IMR-90 (cell line): ENCODE data around the gene IL11. TPM values are rescaled to one million over a fixed set of nuclear protein-coding genes. Genes with fewer than 3 reads are reported as not detected.

Experiments used
- ATAC-seq: fragments of 200-7000 bp; cut with Tn5 transposase; 2 replicates; pipeline ENCODE4 v1.9.1; 2020; ENCODE audit warnings: low read depth, mild to moderate bottlenecking, moderate library complexity
- BruUV-seq: library from RNA; stranded (reverse); fragments of 400-500 nt; replicated peaks from 2 replicates; lab custom pipeline; 2021; lab: Mats Ljungman, UMichigan
- CTCF ChIA-PET: fragments of 300-600 bp; formaldehyde crosslinking; extraction: SDS; loops from one replicate; lab custom pipeline; 2021; ENCODE audit warnings: antibody characterized with exemption; lab: Yijun Ruan, JAX
- POLR2A ChIA-PET: fragments of 300-600 bp; sonication (Branson Sonifier 250); formaldehyde crosslinking; loops from one replicate; lab custom pipeline; 2022; ENCODE audit warnings: antibody characterized with exemption; ENCODE audit not compliant: unreplicated experiment; lab: Charles Lee
- DNase-seq: peaks from one replicate; pipeline ENCODE4 v3.0.0; 2013
- H2AFZ ChIP-seq: replicated peaks from 2 replicates; pipeline ENCODE3; 2013; ENCODE audit warnings: low read length, mild to moderate bottlenecking; ENCODE audit not compliant: poor library complexity
- H2AK5ac ChIP-seq: 2 replicates; pipeline ENCODE4 v1.6.1; 2013; ENCODE audit warnings: low read depth, low read length, inconsistent platforms
- H2AK9ac ChIP-seq: replicated peaks from 2 replicates; pipeline ENCODE3; 2013; ENCODE audit warnings: mild to moderate bottlenecking, low read depth, low read length, moderate library complexity; ENCODE audit not compliant: poor library complexity
- H2BK120ac ChIP-seq: 2 replicates; pipeline ENCODE4 v1.6.1; 2013; ENCODE audit warnings: low read depth, low read length, inconsistent platforms
- H2BK15ac ChIP-seq: 3 replicates; pipeline ENCODE4 v1.6.1; 2013; ENCODE audit warnings: low read depth, low read length, inconsistent platforms
- H2BK20ac ChIP-seq: 2 replicates; pipeline ENCODE4 v1.6.1; 2013; ENCODE audit warnings: low read depth, mild to moderate bottlenecking, inconsistent platforms, low read length, moderate library complexity
- H2BK5ac ChIP-seq: 2 replicates; pipeline ENCODE4 v1.6.1; 2013; ENCODE audit warnings: mild to moderate bottlenecking, low read depth, low read length, inconsistent platforms; ENCODE audit not compliant: poor library complexity, severe bottlenecking
- H3K14ac ChIP-seq: replicated peaks from 2 replicates; pipeline ENCODE4 v1.6.1; 2013; ENCODE audit warnings: low read depth, low read length, inconsistent platforms
- H3K18ac ChIP-seq: 2 replicates; pipeline ENCODE4 v1.6.1; 2013; ENCODE audit warnings: low read depth, low read length, control low read depth
- H3K23ac ChIP-seq: 2 replicates; pipeline ENCODE4 v1.6.1; 2013; ENCODE audit warnings: low read depth, low read length, inconsistent platforms
- H3K27ac ChIP-seq: 2 replicates; pipeline ENCODE4 v1.5.1; 2013; ENCODE audit warnings: mild to moderate bottlenecking, control low read depth, low read length; ENCODE audit not compliant: insufficient read depth
- H3K27me3 ChIP-seq: 2 replicates; pipeline ENCODE4 v1.6.1; 2013; ENCODE audit warnings: low read length; ENCODE audit not compliant: control insufficient read depth, insufficient read depth
- H3K36me3 ChIP-seq: 2 replicates; pipeline ENCODE4 v1.6.1; 2013; ENCODE audit warnings: low read length, mixed read lengths; ENCODE audit not compliant: control insufficient read depth, insufficient read depth
- H3K4ac ChIP-seq: 2 replicates; pipeline ENCODE4 v1.6.1; 2013; ENCODE audit warnings: low read depth, low read length, inconsistent platforms
- H3K4me1 ChIP-seq: 2 replicates; pipeline ENCODE4 v1.6.1; 2013; ENCODE audit warnings: low read length, mixed read lengths; ENCODE audit not compliant: control insufficient read depth, insufficient read depth
- H3K4me2 ChIP-seq: 2 replicates; pipeline ENCODE4 v1.6.1; 2013; ENCODE audit warnings: low read depth, mild to moderate bottlenecking, control low read depth, low read length, moderate library complexity
- H3K4me3 ChIP-seq: 2 replicates; pipeline ENCODE4 v1.5.1; 2013; ENCODE audit warnings: low read depth, mild to moderate bottlenecking, control low read depth, low read length, moderate library complexity; ENCODE audit not compliant: insufficient read depth
- H3K56ac ChIP-seq: 2 replicates; pipeline ENCODE4 v1.6.1; 2013; ENCODE audit warnings: low read length, inconsistent platforms; ENCODE audit not compliant: insufficient read depth; ENCODE audit errors: extremely low read depth
- H3K79me1 ChIP-seq, 2 experiments: 2 replicates each; pipeline ENCODE4 v1.6.1; 2013; ENCODE audit warnings: low read length in 2 of 2, inconsistent platforms in 1 of 2, low read depth in 1 of 2
- H3K9ac ChIP-seq: 2 replicates; pipeline ENCODE4 v1.6.1; 2013; ENCODE audit warnings: low read depth, low read length, control low read depth
- H3K9me1 ChIP-seq: 2 replicates; pipeline ENCODE4 v1.6.1; 2013; ENCODE audit warnings: low read length, inconsistent platforms; ENCODE audit not compliant: insufficient read depth
- H3K9me3 ChIP-seq: 2 replicates; pipeline ENCODE4 v1.6.1; 2013; ENCODE audit warnings: low read length; ENCODE audit not compliant: control insufficient read depth, insufficient read depth
- H4K20me1 ChIP-seq: 2 replicates; pipeline ENCODE4 v1.6.1; 2013; ENCODE audit warnings: low read length, inconsistent platforms; ENCODE audit not compliant: insufficient read depth
- H4K5ac ChIP-seq: 2 replicates; pipeline ENCODE4 v1.6.1; 2013; ENCODE audit warnings: mild to moderate bottlenecking, low read depth, low read length, control low read depth
- H4K8ac ChIP-seq, 2 experiments: 2 replicates each; pipeline ENCODE4 v1.6.1; 2013; ENCODE audit warnings: low read depth in 2 of 2, low read length in 2 of 2, control low read depth in 1 of 2, inconsistent platforms in 1 of 2
- H4K91ac ChIP-seq: 2 replicates; pipeline ENCODE4 v1.6.1; 2013; ENCODE audit warnings: low read depth, low read length, inconsistent platforms; ENCODE audit not compliant: insufficient read depth
- BHLHE40 ChIP-seq: fragments of 150-350 bp; IDR thresholded peaks from 2 replicates; pipeline ENCODE4 v1.6.1; 2016; ENCODE audit warnings: mild to moderate bottlenecking, low read depth, low read length
- CEBPB ChIP-seq: IDR thresholded peaks from 2 replicates; pipeline ENCODE4 v1.6.1; 2012; ENCODE audit warnings: low read depth, low read length, improper control_type of control experiment
- CHD1 ChIP-seq: IDR thresholded peaks from 2 replicates; pipeline ENCODE4 v1.6.1; 2012; ENCODE audit warnings: low read depth, low read length, improper control_type of control experiment
- CTCF ChIP-seq: conservative IDR thresholded peaks from 2 replicates; pipeline ENCODE4 v1.5.1; 2012; ENCODE audit warnings: mild to moderate bottlenecking, low read depth, low read length, improper control_type of control experiment
- ELK1 ChIP-seq: fragments of 150-350 bp; IDR thresholded peaks from 2 replicates; pipeline ENCODE4 v1.6.1; 2016; ENCODE audit warnings: low read depth, mild to moderate bottlenecking, low read length, moderate library complexity, borderline replicate concordance
- FOS ChIP-seq: fragments of 150-350 bp; IDR thresholded peaks from 2 replicates; pipeline ENCODE4 v1.6.1; 2016; ENCODE audit warnings: low read depth, low read length
- MAFK ChIP-seq: IDR thresholded peaks from 2 replicates; pipeline ENCODE4 v1.6.1; 2012; ENCODE audit warnings: low read depth, low read length, improper control_type of control experiment
- MAZ ChIP-seq: IDR thresholded peaks from 2 replicates; pipeline ENCODE4 v1.6.1; 2012; ENCODE audit warnings: low read depth, mild to moderate bottlenecking, low read length, improper control_type of control experiment, moderate library complexity, borderline replicate concordance
- MXI1 ChIP-seq: IDR thresholded peaks from 2 replicates; pipeline ENCODE4 v1.6.1; 2012; ENCODE audit warnings: low read depth, mild to moderate bottlenecking, low read length, moderate library complexity, borderline replicate concordance
- NFE2L2 ChIP-seq: fragments of 150-350 bp; IDR thresholded peaks from 2 replicates; pipeline ENCODE4 v1.6.1; 2016; ENCODE audit warnings: low read depth, mild to moderate bottlenecking, low read length
- RFX5 ChIP-seq: IDR thresholded peaks from 2 replicates; pipeline ENCODE4 v1.8.0; 2012; ENCODE audit warnings: low read depth, mild to moderate bottlenecking, low read length, moderate library complexity
- SMC3 ChIP-seq: fragments of 150-350 bp; IDR thresholded peaks from 2 replicates; pipeline ENCODE4 v1.6.1; 2016; ENCODE audit warnings: low read depth, mild to moderate bottlenecking, antibody characterized with exemption, low read length, moderate library complexity
- USF2 ChIP-seq: fragments of 150-350 bp; IDR thresholded peaks from 2 replicates; pipeline ENCODE4 v1.6.1; 2017; ENCODE audit warnings: mild to moderate bottlenecking, antibody characterized with exemption, low read length, low read depth
- WGBS, 2 experiments: methylation state at CpG; one replicate each; pipeline versions ENCODE4 v1.1.5 to v1.1.7; 2013; ENCODE audit warnings: missing lambda C conversion rate in 2 of 2; ENCODE audit not compliant: insufficient read length in 1 of 2; ENCODE audit errors: extremely low coverage in 2 of 2; 5-methylcytosine and 5-hydroxymethylcytosine counted together
- dilution Hi-C: fragments of 300-500 bp; cut with HindIII; formaldehyde crosslinking; loops from one replicate; pipeline ENCODE4 v1.14.3; 2018; ENCODE audit warnings: low sequenced_read_pairs; ENCODE audit not compliant: unreplicated experiment
- in situ Hi-C: fragments of 300-500 bp; cut with MboI; formaldehyde crosslinking; loops from 3 replicates; pipeline ENCODE4 v1.14.3; 2019; ENCODE audit warnings: low sequenced_read_pairs, inconsistent platforms, mixed read lengths
- intact Hi-C: fragments of 100-400 bp; cut with micrococcal nuclease; formaldehyde crosslinking; loops from 2 replicates; pipeline ENCODE4 v1.10.0; 2022
- polyA plus RNA-seq, 3 experiments: library from polyadenylated mRNA; depleted of rRNA; stranded (reverse); fragments of >200 nt; gene quantifications; 2 replicates each; pipeline ENCODE4 v1.2.3, GENCODE V29; 2012; ENCODE audit warnings: low replicate concordance in 1 of 3
- total RNA-seq: library from RNA; depleted of rRNA; stranded (reverse); fragments of >200 nt; gene quantifications from 2 replicates; pipeline ENCODE4 v1.2.3, GENCODE V29; 2012

Gene IL11
- total and polyA plus RNA-seq, 2 of the 4 experiments (the other 2 are of a cell fraction): 14.3 to 33.6 TPM

GRCh38 chr19:55384920-55385723, 14.9 kb upstream of the IL11 start:
- Histone ChIP-seq H3K79me1 (peaks cover 18 to 47% of the 10 kb centered on the region in 2 experiments), H4K8ac (peak overlapping the region; percentile 79 to 99), H2BK15ac (peak overlapping the region; percentile 82; the same call in 1 of the 3 replicates), H2AK9ac (peak overlapping the region; percentile 86), H3K36me3 (peaks cover 37% of the 10 kb centered on the region), H3K4me1 (peaks cover 39% of the 10 kb centered on the region), H4K20me1 (peaks cover 44% of the 10 kb centered on the region), H4K5ac (peak overlapping the region; percentile 96), H3K56ac (peak overlapping the region; percentile 99), H3K14ac (peak overlapping the region; percentile 100), H3K9me1 (peaks cover 23% of the 10 kb centered on the region), H3K4me3 (peak overlapping the region; percentile 51), H4K91ac (peak overlapping the region; percentile 98), H2AFZ (peak overlapping the region; percentile 90), H3K27me3 (no peaks in the 10 kb centered on the region), H3K4me2 (peak overlapping the region; percentile 91), H3K23ac (peak overlapping the region; percentile 99), H2BK5ac (peak overlapping the region; percentile 89), H3K4ac (peak overlapping the region; percentile 98), H2BK120ac (peak overlapping the region; percentile 97), H3K27ac (peak overlapping the region; percentile 93), H3K18ac (peak overlapping the region; percentile 98), H2AK5ac (peak overlapping the region; percentile 98), H3K9me3 (no peaks in the 10 kb centered on the region), H3K9ac (peak overlapping the region; percentile 96), H2BK20ac (peak overlapping the region; percentile 91)
- BruUV-seq: no TSS peak
- peak; percentile 94 for DNase-seq
- intact Hi-C loops: loop anchor here (5.0 kb wide), 2 partner anchors 83 to 103 kb away; partner anchors contain the start of genes BRSK1 and HSPBP1
- dilution Hi-C loops: no loop called here
- in situ Hi-C loops: loop anchor here (10.0 kb wide), 1 partner anchor 90 kb away; no protein-coding TSS in a partner anchor
- WGBS, 2 experiments: 5% methylated on average over 8 of the region's 34 CpGs; no CpG with 5 or more reads in 1 of the 2 experiments
- ChIA-PET POLR2A (interaction anchor here (0.5 kb wide), 1 partner anchor 1306 kb away, joined by 3 read pairs; no protein-coding TSS in a partner anchor), CTCF (interaction anchor here (0.6 kb wide), 1 partner anchor 34 kb away, joined by 3 read pairs; no protein-coding TSS in a partner anchor)
- peak; percentile 82 for ATAC-seq
- TF ChIP-seq CTCF (no peak), MAZ (no peak), MXI1 (no peak), FOS (no peak), ELK1 (no peak), RFX5 (no peak), CEBPB (no peak), SMC3 (no peak), NFE2L2 (no peak), USF2 (no peak), CHD1 (no peak), BHLHE40 (no peak), MAFK (no peak)
